ENCODE measurements around the gene TDRKH.
"Not testable (repeated sequence)": the region's sequence is repeated elsewhere in the genome, so short reads cannot be mapped to it uniquely, and the experiment has no call there.

Gene TDRKH

DNA sequence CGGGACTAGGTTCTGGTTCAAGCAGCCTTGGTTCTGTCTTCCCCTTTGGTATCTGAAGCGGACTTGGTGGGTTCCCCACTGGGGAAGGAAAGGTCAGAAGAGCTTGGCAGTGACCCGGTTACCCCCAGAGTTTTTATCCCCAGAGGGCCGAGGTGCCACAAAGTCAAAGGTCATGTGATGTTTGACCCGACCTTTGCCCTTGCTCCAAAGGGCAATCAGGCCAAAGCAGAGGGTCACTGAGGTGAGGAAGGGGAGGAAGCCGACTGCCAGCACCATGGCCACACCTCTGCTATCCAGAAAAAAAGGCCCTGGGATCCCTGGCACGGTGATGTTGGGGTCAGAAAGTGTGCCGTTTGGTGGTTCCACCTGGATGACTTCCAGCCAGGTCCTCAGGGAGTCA lies 10.5 kb upstream of the TDRKH start:
- no peak for DNase-seq

DNA sequence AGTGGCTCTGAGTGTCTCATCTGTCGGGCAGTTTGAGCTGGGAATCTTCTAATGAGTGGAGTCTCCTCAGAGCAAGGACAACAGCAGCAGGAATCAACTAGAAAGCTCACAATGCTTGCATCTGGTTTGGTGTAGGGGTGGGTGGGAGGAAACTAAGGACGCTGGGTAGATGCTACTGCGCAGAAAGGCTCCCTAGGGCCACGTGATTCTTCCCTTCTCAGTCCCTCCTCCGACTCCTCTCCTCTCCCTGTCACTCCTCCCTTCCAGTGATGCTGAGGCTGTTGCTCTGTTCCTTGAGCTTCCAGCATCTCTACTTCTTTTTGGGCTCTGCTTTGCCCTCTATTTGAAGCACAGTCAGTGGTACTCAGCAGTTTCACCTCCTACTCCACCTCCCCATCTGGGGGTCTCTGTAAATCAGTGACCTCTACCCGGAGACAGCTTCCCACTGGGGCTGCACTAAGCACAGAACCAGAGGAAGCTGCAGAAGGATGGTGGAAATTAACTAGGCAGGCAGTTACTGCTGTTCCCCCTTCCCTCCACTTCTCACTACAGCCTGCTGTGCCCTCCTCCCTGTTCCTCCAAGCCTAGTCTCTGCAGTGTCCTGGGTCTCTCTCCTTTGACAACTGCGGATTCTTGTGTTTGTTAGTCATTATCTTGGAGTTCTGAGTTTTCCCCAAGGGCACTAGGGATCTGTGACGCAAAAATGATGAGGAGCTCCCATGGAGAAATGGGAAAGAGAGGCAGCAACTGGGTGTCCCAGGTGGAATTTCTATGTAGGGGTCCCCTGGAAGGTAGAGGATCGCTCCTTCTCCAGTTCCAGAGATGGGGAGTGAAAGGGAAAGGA lies 9.1 kb upstream of the TDRKH start:
- DNase-seq, result no peak

DNA sequence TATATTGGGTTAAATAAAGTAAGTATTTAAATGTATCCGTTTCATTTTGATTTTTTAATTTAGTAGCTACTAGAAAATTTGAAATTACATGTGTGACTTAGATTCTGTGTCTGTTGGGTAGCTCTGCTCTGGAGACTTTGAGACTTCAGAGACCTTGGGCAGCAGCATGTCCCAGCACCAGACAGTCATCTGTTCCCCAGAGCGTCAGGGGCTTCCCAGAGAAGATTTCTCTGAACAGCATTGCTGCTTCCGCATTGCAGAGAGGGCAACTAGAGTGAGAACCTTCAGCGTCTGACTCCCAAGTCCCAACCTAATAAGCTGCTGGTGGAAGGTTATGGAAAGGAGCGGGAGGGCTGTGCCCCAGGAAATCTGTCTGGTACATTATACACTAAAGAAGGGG lies 8.3 kb upstream of the TDRKH start:
- DNase-seq, result no peak

DNA sequence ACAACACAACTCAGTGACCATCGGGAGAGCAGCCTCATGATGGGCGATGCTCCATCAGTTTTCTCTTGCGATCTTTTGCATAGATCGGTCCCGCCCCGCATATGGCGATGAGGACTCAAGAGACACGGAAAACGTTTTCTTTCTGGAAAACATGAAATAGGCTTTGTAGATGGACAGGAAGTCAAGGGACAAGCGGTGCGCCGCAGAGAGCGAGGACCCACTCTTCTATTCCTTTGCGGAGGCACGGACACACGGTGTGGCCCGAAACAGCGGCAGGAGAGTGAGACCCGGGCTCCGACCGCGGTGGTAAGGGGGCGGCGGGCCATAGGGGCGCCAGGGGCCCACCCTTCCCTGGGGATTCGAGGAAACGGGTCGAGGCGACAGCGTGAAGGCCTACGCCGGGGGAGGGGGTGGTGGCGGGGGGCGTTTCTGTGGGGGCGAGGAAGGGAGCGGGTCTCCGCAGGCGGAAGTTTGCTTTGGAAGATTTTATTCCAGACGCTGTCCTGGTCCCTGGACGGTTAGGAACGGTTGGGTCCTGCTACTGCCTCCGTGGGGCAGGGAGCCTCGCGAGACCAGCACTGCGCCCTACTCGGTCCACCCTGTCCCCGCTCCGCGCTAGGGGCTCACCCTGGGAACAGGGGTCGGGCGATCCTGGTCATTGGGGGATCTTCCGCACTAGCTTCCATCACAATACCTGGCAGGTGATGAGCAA lies 796 bp upstream of the TDRKH start:
- no peak for DNase-seq

GRCh38 chr1:151787689-151788088 lies 2.6 kb downstream of the TDRKH start:
- DNase-seq, result no peak

DNA sequence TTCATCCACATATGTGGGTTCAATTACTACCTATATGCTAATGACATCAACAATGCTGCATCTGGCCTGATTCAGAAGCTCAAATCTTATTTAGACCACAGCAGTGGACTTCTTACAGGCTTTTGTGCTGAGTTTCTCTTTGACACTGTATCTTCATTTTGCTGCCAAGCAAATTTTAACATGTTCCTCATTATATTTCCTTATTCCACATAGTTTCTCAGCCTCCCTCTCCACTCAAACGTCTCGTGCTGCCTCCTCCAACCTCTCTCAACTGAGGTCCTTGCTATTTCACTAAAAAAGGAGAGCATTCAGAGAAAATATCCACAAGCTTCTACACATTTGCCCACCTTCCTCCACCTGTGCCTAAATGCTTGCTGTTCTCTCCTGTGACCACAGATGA lies 6.5 kb downstream of the TDRKH start:
- DNase-seq, result no peak

DNA sequence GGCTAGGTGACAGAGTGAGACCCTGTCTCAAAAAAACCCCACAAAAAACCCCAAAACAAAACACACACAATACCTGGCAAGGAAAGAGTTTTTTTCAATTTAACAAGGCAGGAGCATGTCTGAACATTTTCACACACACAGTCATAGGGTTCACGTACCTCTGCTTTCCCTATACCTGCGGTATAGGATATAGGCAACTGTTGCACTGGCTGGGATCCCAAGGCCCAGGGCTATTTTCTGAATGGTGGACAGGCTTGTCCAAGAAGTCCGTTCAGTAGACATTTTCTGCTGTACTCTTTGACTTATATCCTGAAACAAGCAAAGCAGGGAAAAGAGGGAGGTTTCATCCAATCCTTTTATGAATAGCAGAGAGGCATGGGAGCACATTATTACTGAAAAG lies 7.6 kb downstream of the TDRKH start:
- no peak for DNase-seq

DNA sequence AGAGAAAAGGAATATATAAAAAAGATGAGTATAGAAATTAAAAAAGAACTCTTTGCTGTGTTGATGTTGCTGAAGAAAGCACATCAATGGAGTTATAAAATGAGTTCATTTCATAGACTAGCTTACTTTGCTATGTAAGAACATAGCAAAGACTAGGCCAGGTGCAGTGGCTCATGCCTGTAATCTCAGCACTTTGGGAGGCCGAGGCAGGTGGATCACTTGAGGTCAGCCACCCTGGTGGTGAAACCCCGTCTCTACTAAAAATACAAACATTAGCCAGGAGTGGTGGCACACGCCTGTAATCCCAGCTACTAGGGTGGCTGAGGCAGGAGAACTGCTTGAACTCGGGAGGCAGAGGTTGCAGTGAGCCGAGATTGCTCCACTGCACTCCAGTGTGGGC lies 8.3 kb downstream of the TDRKH start:
- DNase-seq, result not testable (repeated sequence)

DNA sequence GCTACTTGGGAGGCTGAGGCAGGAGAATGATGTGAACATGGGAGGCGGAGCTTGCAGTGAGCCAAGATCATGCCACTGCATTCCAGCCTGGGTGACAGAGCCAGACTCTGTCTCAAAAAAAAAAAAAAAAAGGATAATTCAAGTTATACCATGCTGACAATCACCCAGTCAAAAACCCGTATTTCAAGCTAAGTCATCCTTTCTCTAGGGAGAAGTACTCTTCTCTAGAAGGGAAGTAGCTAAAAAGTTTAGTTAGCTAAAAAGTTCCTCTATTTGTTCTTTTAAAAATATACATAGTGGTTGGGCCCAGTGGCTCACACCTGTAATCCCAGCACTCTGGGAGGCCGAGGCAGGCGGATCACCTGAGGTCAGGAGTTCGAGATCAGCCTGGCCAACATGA lies 9.6 kb downstream of the TDRKH start:
- DNase-seq, result not testable (repeated sequence)

GRCh38 chr1:151779852-151780251 lies 10.4 kb downstream of the TDRKH start:
- no peak for DNase-seq

DNA sequence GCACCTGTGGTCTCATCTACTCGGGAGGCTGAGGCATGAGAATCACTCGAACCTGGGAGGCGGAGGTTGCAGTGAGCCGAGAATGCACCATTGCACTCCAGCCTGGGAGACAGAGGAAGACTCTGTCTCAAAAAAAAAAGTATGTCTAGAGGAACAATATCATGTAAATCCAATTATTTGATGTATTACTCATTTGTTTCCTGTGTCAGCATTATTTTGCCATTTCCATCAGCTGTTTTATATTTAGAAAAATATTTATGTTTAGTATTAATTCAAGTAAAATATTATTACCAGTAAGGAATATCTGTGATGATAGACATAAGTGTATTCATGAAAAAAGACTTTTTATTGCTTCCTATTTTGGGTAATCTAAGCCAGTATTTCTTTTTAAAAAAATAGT lies 13.0 kb downstream of the TDRKH start:
- DNase-seq, result no peak

DNA sequence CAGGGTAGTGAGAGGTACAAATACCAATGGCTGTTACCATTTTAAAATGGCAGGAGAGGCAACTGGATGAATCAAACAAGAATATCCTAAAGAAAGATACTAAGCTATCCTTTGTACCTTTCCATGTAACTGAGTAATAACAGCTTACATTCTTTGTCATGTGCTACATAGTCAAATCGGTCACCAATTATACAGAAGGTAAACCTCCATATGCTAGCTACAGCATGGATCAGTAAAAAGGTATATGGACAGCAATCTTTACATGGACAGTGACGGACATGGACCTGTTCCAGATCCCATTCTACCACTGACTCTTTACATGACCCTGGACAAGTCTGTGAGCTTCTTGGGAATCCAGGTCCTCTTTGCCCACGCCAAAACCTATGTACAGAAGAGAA lies 13.6 kb downstream of the TDRKH start:
- DNase-seq, result no peak

DNA sequence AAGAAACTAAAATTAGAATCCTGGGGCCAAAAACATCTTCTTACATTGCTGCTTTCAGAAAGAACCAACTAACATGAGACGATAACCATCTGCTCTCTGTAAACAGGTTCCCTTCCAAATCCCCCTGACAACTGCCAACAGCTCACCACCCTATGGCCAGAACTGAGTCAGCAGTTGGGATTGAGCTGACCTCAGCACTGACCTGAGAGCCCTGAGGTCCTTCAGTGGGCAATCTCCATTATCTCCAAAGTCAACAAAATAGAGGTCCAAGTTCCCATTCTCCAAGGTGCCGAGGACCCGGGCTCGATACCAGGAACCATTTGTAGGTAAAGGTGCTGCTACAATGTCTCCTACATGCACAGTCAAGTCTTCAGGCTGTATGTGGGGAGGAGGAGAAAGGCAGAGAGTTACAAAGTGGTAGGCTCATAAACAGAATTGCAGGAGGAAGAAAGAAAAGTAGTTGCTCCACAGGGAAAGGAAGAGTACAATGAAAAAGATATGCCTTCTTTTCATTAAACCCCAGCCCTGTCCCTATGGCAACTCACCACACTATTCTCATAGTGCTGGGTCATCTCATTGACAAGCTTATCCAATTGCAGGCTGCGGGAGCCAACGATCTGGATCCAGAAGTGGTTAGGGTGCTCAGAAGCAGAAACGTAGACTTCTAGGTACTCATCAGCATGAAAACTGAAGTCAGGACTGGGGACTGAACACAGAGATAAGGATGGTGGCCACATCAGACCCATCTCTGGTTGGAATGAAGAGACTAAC lies 14.2 kb downstream of the TDRKH start:
- no peak for DNase-seq

DNA sequence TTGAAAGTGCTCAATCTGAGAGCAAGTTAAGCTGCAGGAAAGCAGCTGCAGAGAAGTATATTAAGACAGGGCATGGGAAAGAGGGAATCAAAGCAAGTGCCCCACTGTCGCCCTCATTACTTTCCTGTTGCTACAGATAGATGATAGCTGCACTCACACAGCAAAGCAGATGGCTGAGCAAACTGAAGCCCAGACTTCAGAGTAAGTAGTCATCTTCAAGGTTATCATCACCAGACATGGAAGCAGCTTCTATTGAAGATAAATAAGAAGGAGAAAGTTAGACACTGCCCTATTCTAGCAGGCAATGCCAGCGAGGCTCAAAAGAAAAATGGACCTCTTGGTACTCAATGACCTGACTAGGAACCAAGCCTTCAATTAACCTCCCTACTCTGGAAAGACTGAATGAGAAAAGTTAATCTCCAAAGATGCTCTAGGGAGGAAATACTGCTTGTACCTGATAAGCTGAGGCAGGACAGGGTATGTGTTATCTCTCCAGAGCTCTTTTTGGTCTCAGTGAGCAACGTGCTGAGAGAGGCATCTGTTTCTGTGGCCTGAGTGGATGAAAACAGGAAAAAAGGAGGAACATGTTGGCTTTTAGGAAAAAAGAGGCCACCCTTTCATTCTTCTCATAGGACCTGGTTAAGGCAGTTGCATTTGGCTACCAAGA lies 15.9 kb downstream of the TDRKH start:
- no peak for DNase-seq

GRCh38 chr1:151773702-151774101 lies 16.6 kb downstream of the TDRKH start:
- no peak for DNase-seq

GRCh38 chr1:151769270-151769669 lies 21.0 kb downstream of the TDRKH start:
- not testable (repeated sequence) for DNase-seq

DNA sequence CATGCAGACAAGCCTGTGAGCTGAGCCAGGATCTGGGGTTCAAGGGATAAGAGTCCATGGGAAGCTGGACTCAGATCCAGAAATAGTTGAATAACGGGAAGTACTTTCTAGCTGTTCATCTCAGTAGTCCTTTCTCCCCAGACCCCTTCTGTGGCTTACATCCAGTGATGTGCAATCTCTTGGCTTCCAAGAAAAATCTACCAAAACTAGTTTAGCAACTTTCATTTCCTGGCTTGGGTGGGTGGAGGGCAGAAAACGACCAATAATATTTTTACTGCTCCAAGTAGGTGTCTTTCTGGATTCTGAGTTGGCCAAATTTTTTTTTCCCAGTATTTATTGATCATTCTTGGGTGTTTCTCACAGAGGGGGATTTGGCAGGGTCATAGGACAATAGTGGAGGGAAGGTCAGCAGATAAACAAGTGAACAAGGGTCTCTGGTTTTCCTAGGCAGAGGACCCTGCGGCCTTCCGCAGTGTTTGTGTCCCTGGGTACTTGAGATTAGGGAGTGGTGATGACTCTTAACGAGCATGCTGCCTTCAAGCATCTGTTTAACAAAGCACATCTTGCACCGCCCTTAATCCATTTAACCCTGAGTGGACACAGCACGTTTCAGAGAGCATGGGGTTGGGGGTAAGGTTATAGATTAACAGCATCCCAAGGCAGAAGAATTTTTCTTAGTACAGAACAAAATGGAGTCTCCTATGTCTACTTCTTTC lies 21.8 kb downstream of the TDRKH start:
- DNase-seq, result not testable (repeated sequence)

DNA sequence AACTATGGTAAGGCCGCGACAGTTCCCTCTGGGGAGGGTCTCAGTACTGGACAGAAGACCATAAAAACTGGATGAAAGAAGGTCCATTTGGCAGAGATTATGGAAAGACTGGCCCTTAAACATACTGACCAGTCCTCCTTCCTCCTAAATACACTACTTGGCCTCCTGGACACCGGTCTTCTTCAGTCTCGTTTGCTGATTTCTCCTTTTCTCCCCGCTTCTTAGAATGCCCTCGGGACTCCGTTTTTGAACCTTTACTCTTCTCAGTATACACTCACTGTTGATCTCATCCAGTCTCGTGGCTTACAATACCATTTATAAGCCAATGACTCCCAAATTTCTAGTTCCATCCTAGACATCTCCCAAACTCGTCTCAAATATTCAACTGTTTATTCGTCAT lies 26.3 kb downstream of the TDRKH start:
- no peak for DNase-seq

- DNase-seq, result peak; percentile 39
These were observed 27.1 kb downstream of the TDRKH start, which contains the start of gene MRPL9 for GRCh38 chr1:151762941-151763921. MRPL9 (minus strand) TSS chr1:151763496; CDS start chr1:151763479, 17 bp downstream.

GRCh38 chr1:151760597-151761385 lies 29.5 kb downstream of the TDRKH start:
- DNase-seq, result no peak
